Stimulated activated CD8-positive, alpha-beta memory T cell treated with anti-CD3 and anti-CD28 coated beads, Interleukin-15, amount 100 ng/mL, for 4 hours (primary cell): ENCODE results near the gene ZNF425.
A peak's percentile ranks its signal among the peaks of the same experiment; 100 is the strongest.
"Not testable (repeated sequence)": the region's sequence is repeated elsewhere in the genome, so short reads cannot be mapped to it uniquely, and the experiment has no call there.

Source experiments
- DNase-seq, 2 donors: peaks; one replicate each; pipeline ENCODE4 v3.0.0-alpha.2; 2020; ENCODE audit warnings: low read depth in 2 of 2

ZNF425 gene

DNA sequence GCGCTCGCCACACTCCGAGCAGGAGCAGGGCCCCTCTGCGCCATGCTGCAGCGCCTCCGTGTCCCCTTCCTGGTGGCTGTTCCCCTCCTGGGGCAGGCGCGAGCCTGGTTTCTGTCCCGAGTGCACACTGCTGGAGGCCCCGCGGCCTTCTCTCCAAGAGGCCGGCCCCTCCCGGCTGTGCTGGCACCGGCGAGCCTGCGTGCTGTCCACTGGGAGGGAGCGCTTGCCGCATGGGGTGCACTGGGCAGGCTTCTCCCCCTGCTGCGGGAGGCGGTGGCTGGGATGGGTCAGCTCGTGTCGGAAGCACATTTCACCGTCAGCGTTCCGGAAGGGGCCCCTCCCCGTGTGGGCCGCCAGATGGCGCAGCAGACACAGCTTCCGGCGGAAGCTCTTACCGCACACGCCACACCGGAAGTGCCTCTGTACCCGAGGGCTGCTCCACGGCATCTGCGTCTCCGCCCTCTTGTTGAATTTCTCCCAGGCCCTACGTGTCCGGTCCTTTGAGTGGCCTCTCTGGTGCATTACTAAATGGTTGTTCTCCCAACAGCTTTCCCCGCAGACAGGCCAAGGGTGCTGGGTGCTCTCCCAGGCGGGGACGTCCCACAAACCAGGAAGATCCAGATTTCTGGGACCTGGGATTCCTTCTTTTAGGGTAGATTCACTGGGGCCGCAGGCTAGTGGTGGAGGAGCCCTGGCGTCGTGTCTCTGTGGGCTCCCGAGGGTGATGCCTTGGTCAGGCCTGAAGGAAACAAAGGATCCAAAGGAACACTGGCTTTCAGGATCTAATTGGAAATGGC is 54.3 kb downstream of the ZNF425 start:
- DNase-seq, result peak in 1 of 2 donors; percentile 16

DNA sequence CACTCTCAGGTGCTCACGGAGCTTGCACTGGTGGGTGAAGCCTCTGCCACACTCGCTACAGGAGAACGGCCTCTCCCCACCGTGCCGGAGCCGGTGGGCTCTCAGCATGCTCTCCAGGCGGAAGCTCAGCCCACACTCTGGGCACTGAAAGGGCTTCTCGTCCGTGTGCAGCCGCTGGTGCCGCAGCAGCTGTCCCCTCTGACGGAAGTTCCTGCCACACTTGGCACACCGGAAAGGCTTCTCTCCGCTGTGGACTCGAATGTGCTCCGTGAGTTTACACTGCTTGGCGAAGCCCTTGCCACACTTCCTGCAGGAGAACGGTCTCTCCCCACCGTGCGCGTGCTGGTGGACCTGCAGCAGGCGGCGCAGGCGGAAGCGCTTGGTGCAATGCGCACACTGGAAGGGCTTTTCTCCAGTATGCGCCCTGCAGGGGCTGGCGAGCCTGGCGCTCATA is 54.9 kb downstream of the ZNF425 start:
- no peak for DNase-seq

DNA sequence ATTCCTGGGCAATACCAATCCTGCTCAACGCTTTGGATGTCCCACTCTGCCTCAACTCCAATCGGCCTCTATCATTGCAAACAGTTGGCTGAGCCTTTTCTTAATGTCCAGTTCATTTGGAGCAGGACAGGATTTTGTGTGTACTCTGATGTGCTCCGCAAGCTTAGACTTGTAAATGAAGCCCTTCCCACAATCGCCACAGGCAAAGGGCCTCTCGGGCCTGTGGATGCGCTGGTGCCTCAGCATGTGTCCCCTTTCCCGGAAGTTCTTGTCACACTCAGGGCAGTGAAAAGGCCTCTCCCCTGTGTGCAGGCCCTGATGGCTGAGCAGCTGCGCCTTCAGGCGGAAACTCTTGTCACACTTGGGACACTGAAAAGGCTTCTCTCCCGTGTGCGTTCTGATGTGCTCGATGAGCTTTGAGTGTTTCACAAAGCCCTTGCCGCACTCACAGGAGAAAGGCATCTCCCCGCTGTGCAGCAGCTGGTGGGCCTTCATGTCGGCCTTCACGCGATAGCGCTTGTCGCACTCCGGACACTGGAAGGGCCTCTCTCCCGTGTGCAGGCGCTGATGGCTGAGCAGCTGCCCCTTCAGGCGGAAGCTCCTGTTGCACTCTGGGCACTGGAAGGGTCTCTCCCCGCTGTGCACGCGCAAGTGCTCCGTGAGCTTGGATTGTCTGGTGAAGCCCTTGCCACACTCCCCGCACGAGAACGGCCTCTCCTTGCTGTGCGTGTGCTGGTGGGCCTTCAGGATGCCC is 55.6 kb downstream of the ZNF425 start:
- DNase-seq, result no peak

DNA sequence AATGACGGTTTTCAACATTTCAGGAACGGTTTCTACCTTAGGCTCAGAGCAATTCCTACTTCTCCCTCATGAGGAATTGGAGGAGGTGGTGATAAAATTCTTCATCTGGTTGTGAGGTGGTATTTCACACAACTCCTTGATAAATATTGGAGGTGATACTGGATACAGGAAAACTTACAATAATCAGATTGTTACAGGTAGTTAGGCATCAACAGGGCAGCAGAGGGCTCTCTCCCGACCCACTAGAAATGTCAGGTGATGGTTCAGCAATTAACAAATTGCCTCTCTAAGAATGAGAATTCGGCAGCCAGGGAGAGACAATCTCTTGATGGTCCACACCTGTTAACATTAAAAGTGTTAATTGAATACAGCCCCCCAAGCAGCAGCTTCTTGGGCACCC is 58.3 kb downstream of the ZNF425 start:
- no peak for DNase-seq

DNA sequence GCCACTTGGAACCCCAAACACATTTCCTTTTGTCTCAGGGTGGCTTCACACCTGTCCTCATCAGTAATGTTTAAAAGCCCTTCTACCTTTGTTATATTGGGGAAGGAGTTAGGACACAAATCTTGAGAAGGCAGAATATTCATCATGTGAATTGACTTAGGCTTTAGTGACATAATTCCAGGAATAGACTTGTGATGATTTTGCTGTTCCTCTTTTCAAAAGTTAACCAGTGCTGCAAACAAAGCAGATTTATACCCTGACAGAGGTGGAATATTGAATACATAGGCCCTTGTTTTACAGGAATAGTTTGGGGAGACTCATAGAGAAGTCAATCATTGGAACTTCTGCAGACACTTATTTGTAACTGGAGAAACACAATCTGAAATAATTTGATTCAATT is 62.6 kb downstream of the ZNF425 start:
- DNase-seq, result no peak

DNA sequence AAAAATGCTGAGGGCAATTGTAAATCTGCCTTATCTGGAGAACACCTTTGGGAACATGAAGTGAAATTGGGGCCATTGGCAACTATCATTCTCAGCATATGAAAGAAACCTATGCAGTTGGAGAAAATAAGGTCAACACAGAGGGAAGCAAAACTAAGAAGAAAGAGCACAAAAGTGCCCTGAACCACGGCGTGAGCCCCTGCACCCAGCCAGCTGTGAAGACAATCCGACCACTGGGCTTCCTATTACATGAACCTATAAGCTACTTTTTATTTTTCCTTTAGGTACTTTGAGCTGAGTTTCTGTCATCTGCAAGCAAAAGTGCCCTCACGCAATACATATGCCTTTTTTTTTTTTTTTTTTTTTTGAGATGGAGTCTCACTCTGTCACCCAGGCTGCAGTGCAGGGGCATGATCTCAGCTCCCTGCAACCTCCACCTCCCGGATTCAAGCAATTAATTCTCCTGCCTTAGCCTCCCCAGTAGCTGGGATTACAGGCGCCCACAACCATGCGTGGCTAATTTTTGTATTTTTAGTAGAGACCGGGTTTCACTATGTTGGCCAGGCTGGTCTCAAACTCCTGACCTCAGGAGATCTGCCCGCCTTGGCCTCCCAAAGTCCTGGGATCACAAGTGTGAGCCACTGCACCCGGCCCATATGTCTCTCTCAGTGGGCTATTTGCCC is 63.8 kb downstream of the ZNF425 start:
- DNase-seq, result not testable (repeated sequence)

DNA sequence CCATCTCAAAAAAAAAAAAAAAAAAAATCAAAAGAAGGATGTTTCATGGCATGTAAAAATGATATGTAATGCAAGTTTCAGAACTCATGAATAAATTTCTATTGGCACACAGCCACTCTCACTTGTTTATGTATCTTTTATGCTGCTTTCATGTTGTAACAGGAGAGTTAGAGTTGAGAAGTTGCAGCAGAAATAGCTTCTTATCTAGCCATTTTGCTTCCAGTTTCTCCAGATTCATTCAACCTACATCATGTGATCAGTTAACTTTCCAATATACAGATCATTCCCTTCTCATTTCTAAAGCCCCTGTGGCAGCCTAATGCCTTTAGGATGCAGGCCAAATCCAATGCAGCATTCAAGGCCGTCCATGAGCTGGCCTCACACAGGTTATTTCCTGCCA is 66.0 kb downstream of the ZNF425 start:
- DNase-seq, result no peak

DNA sequence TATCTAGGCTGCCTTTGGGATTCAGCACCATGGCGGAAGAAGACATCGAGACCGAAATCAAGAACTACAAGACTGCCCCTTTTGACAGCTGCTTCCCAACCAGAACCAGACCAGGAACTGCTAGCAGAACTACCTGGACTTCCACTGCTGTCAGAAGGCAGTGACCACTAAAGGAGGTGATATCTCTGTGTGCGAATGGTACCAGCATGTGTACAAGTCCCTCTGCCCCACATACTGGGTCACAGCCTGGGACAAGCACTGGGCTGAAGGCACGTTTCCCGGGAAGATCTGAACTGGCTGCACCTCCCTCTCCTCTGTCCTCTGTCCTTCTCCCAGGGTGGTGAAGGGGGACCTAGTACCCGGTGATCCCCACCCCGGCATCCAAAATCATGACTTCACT is 72.2 kb downstream of the ZNF425 start:
- no peak for DNase-seq

DNA sequence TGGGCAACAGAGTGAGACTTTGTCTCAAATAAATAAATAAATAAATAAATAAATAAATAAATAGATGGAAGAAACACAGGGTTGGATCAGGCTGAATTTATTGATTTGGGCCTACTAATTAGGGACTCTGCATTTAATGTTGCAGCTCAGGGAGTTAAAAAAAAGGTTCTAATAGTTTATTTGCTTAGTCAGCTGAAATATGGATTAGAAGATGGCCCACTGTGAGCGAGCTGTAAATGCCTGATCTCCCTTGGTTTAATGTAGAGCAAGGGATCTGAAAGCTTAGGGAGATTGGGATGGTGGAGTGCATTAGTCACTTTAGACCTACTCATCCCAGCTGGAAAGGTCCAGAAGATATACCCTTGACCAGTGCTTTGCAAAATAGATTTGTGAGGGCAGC is 72.7 kb downstream of the ZNF425 start:
- no peak for DNase-seq
